Measurements from ENCODE around the gene AHDC1.

Gene AHDC1

GRCh38 chr1:27597516-27598294, 6.2 kb downstream of the AHDC1 start:
- DNase-seq, result no peak

- no peak for DNase-seq
Observed at GRCh38 chr1:27596986-27597385, 7.0 kb downstream of the AHDC1 start.

GRCh38 chr1:27596261-27596660, 7.7 kb downstream of the AHDC1 start:
- no peak for DNase-seq

- no peak for DNase-seq
Observed at GRCh38 chr1:27595597-27595996, 8.3 kb downstream of the AHDC1 start.

GRCh38 chr1:27594564-27595510, 9.1 kb downstream of the AHDC1 start:
- no peak for DNase-seq

- no peak for DNase-seq
Observed at GRCh38 chr1:27593678-27594563, 10.0 kb downstream of the AHDC1 start.

GRCh38 chr1:27592931-27593677, 10.8 kb downstream of the AHDC1 start:
- DNase-seq, result no peak

GRCh38 chr1:27592232-27592930, 11.6 kb downstream of the AHDC1 start:
- no peak for DNase-seq

GRCh38 chr1:27591622-27592021, 12.3 kb downstream of the AHDC1 start:
- DNase-seq, result peak; percentile 28

- no peak for DNase-seq
Observed at GRCh38 chr1:27590917-27591508, 12.9 kb downstream of the AHDC1 start.

- DNase-seq, result peak; percentile 55
Observed at GRCh38 chr1:27589841-27590426, 14.0 kb downstream of the AHDC1 start.

- no peak for DNase-seq
Observed at GRCh38 chr1:27589441-27589840, 14.5 kb downstream of the AHDC1 start.

- DNase-seq, result no peak
Observed at GRCh38 chr1:27588256-27589232, 15.4 kb downstream of the AHDC1 start.

GRCh38 chr1:27585684-27586083, 18.3 kb downstream of the AHDC1 start:
- DNase-seq, result no peak

GRCh38 chr1:27584453-27584852, 19.5 kb downstream of the AHDC1 start:
- DNase-seq, result no peak

- no peak for DNase-seq
Observed at GRCh38 chr1:27583479-27583878, 20.5 kb downstream of the AHDC1 start.

GRCh38 chr1:27581823-27582243, 22.1 kb downstream of the AHDC1 start:
- DNase-seq, result no peak

GRCh38 chr1:27577504-27578188, 26.3 kb downstream of the AHDC1 start:
- DNase-seq, result peak; percentile 18

- DNase-seq, result no peak
Observed at GRCh38 chr1:27576806-27577227, 27.1 kb downstream of the AHDC1 start.

All from NCI-H1092 (cell line).